HUES6 (cell line): ENCODE measurements around the gene GLS.

Source experiments
- H3K27ac ChIP-seq: 2 replicates; pipeline ENCODE4 v1.7.0; 2013; ENCODE audit warnings: low read depth, mild to moderate bottlenecking, low read length, inconsistent platforms
- H3K27me3 ChIP-seq: 2 replicates; pipeline ENCODE4 v1.6.1; 2013; ENCODE audit warnings: low read length; ENCODE audit not compliant: control insufficient read depth, insufficient read depth
- H3K36me3 ChIP-seq: 2 replicates; pipeline ENCODE4 v1.6.1; 2013; ENCODE audit warnings: low read length; ENCODE audit not compliant: control insufficient read depth, insufficient read depth
- H3K4me1 ChIP-seq: 2 replicates; pipeline ENCODE4 v1.6.1; 2013; ENCODE audit warnings: low read length; ENCODE audit not compliant: control insufficient read depth, insufficient read depth
- H3K4me3 ChIP-seq: 2 replicates; pipeline ENCODE4 v1.5.1; 2013; ENCODE audit warnings: low read depth, low read length
- H3K9ac ChIP-seq: one replicate; pipeline ENCODE4 v1.6.1; 2013; ENCODE audit warnings: mild to moderate bottlenecking, low read length
- H3K9me3 ChIP-seq: 2 replicates; pipeline ENCODE4 v1.6.1; 2013; ENCODE audit warnings: low read depth, low read length; ENCODE audit not compliant: control insufficient read depth, insufficient read depth

Gene GLS

DNA sequence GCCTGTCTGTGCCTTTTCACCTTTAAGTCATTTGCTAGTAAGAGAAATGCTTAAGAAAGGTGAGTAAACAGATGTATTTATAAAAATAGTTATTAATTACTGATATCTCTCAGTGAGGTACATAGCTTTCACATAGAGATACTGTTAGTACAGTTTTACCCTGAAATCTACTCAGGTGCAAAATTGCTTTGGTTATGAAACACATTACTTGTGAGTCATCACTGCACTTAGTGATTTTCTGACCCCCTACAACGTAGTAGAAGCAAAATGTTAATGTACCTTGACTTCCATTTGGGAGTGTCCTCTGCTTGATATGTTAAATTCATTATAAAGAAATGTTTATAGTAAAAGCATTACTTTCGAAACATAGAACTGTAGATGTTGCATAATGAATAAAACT, 6.5 kb downstream of the GLS start:
- Histone ChIP-seq H3K27me3 (no peaks in the 10 kb centered on the region), H3K36me3 (peaks cover 18% of the 10 kb centered on the region), H3K4me1 (peaks cover 42% of the 10 kb centered on the region), H3K27ac (no peak overlapping the region), H3K9ac (no peak overlapping the region), H3K9me3 (no peaks in the 10 kb centered on the region), H3K4me3 (no peak overlapping the region)

DNA sequence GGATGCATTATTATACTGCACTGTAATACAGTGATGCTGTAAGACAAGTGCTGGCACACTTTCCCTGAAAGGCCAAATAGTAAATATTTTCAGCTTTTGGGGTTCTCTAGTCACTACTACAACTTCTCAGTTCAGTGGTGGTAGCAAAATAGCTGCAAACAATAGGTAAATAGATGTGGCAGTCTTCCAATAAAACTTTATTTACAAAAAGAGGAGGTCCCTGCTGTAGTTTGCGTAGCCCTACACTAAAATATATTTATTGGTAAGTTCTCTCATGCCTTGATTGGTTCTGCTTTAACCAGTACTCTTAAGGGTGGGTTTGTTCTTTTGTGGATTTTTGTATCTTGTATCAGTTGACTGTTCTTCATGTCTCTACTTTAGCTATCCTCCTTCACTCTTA, 7.8 kb downstream of the GLS start:
- Histone ChIP-seq H3K9me3 (no peaks in the 10 kb centered on the region), H3K27ac (no peak overlapping the region)

DNA sequence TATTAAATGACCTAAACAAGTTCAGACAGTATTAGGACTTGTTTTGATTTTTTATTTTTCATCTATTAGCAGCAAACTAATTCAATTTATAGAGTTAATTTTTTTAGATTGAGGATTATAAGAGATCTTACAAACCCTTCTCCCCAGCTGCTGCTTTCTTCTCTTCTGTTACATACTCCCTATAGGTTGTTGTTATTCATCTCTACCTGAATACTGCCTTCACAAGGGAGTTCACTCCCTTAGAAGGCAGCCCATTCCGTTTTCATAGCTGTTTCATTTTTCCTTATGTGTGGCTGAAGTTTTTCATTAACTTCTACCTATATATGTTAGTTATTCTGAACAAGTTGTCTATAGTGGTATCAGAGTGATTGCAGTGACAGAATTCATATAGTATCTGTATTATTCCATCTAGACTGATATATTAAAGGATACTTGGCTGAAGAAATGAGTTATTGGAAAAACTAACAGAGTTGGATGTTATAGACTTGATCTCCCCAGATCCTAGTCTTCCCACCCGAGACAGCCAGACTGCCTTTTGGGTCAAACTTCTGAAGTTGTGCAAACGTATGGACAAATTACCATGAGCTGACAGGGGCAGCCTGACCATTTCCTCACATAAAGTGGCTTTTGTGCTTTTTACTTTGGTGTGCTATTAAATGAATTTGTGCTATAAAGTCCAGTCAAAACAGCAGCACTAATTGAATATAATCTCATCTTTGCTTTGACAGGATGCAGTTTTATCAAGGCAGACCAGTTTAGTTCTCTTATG, 8.7 kb downstream of the GLS start:
- Histone ChIP-seq H3K36me3 (peaks cover 15% of the 10 kb centered on the region), H3K27ac (no peak overlapping the region)

More for the DNA sequence above, 7.8 kb downstream of the GLS start:
- Histone ChIP-seq H3K27me3 (no peaks in the 10 kb centered on the region), H3K4me1 (peaks cover 40% of the 10 kb centered on the region), H3K4me3 (no peak overlapping the region), H3K36me3 (peaks cover 18% of the 10 kb centered on the region), H3K9ac (no peak overlapping the region)

DNA sequence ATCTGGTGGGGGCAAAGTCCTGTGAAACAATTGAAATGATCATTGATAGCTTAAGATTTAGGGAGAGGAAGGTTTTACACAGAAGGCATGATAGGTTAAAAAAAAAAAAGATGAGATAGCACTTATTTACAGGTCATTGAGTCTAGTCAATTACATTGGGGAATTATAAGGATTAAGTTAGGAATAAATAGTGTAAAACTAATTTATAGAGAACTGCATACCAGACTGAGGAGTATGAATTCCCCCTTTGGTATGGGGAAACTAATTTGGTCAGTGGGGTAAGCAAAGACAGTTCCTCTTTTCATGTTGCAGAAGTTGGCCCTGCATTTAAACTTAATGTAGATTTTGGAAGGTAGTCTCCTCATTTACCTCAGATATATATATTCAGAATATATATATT, 10.8 kb downstream of the GLS start:
- H3K4me1 ChIP-seq = peaks cover 37% of the 10 kb centered on the region
- H3K36me3 ChIP-seq = peaks cover 28% of the 10 kb centered on the region
- H3K27ac ChIP-seq = no peak overlapping the region

More for the DNA sequence above, 8.7 kb downstream of the GLS start:
- Histone ChIP-seq H3K4me3 (no peak overlapping the region), H3K9ac (no peak overlapping the region), H3K27me3 (no peaks in the 10 kb centered on the region), H3K9me3 (no peaks in the 10 kb centered on the region), H3K4me1 (peaks cover 32% of the 10 kb centered on the region)

DNA sequence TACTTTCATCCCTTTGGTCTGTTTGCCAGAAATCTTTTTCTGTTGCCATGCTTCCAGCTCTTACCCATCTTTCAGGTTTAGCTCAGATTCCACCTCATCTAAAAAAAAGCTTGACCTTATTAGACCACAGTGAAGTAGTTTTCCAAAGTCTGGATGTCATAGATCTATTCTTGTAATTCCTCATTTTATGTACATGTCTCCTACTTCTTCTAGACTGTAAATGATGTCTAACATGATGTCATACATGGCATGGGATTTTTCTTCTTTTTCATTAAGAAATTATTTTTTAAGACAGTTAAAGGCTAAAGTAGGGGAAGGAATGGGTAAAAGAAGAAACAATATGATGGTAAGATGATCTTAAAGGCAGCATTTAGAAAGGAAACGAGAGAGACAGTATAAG, 11.3 kb downstream of the GLS start:
- H3K36me3 ChIP-seq = peaks cover 33% of the 10 kb centered on the region
- H3K9me3 ChIP-seq = no peaks in the 10 kb centered on the region
- no peaks in the 10 kb centered on the region for H3K27me3 ChIP-seq
- H3K4me3 ChIP-seq = no peak overlapping the region
- no peak overlapping the region for H3K9ac ChIP-seq
- no peak overlapping the region for H3K27ac ChIP-seq
- H3K4me1 ChIP-seq = peaks cover 37% of the 10 kb centered on the region

More for the DNA sequence above, 10.8 kb downstream of the GLS start:
- Histone ChIP-seq H3K9me3 (no peaks in the 10 kb centered on the region), H3K27me3 (no peaks in the 10 kb centered on the region), H3K9ac (no peak overlapping the region), H3K4me3 (no peak overlapping the region)

DNA sequence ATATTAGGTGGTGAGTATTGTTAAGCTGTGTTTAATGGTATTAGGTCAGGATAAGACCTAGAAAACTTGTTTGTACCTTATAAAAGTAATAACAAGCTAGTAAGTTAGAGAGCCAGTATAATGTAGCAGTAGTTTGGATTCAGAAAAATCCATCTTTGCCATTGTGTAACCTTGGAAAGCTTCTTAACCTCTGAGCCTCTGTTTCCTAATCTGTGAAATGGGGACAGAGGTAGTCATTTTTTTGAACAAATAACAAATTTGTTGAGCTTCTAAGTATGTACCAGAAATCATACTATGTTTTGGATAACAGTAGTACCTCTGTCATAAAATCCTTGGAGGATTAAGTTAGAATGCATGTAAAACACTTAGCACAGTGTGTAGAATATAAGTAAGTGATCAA, 12.5 kb downstream of the GLS start:
- no peak overlapping the region for H3K9ac ChIP-seq
- H3K36me3 ChIP-seq = peaks cover 40% of the 10 kb centered on the region
- H3K4me1 ChIP-seq = peaks cover 25% of the 10 kb centered on the region
- no peak overlapping the region for H3K4me3 ChIP-seq
- H3K27me3 ChIP-seq = no peaks in the 10 kb centered on the region
- H3K27ac ChIP-seq = no peak overlapping the region
- H3K9me3 ChIP-seq = no peaks in the 10 kb centered on the region

DNA sequence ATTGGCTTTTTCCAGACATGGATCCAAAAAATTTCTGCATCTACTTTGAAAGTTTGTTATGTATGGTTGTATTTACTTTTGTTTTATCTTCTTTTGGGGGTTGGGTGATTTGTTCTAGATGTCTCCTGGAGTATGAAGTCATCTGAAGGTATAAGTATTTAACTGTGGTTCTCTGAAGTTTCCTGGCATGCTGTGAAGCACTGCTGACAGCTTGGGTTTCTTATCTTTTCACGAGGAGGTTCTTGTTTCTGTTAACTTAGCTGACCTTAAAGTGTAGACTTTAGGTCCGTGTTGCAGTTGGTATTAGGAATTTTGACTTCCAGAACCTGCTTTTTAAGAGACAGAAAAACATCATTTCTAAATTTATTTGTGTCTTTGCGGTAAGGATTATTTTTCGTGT, 15.9 kb downstream of the GLS start:
- Histone ChIP-seq H3K36me3 (peaks cover 45% of the 10 kb centered on the region), H3K9ac (no peak overlapping the region), H3K4me1 (peaks cover 5% of the 10 kb centered on the region; the same call in 1 of the 2 replicates), H3K27me3 (no peaks in the 10 kb centered on the region), H3K9me3 (no peaks in the 10 kb centered on the region), H3K4me3 (no peak overlapping the region), H3K27ac (peak overlapping the region; percentile 55; the same call in 1 of the 2 replicates)

DNA sequence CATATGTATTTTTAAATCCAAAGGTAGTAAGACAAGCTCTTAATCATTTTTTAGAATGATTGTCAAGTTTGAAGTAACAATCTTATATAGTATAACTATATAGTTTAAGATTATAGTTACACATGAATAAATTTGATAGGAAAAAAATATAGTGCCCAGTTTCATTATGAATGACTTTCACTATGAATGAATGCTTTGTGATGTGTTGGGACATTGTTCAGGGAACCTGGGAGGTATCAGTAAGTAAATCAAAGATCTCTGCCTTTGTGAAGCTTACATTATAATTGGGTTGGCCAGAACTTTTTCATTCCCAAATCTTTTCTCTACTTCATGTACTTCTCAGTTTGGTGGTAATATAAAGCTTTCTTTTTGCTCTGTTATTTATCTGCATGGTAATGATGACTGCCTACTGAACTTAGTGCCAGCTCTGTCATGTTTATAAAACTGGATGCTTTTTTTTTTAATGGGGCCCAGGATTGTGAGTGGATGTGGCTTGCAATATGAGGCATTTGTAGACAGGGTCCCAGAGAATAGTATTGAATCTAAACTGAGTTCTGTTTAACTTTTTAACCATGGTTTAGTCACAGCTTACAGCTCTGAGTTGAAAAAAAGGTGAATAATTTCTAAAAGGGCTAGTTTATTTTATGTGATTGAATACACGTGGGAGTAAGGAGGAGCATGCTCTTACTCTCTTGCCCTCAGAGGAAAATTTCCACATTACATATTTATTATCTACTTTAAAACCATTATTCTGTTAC, 23.3 kb downstream of the GLS start:
- no peak overlapping the region for H3K27ac ChIP-seq
- H3K9me3 ChIP-seq = no peaks in the 10 kb centered on the region
- no peaks in the 10 kb centered on the region for H3K27me3 ChIP-seq
- H3K9ac ChIP-seq = no peak overlapping the region
- peaks cover 77% of the 10 kb centered on the region for H3K36me3 ChIP-seq
- 0 out of 2 replicates have a peak, but pooled peaks cover 2% of the 10 kb centered on the region for H3K4me1 ChIP-seq
- no peak overlapping the region for H3K4me3 ChIP-seq

DNA sequence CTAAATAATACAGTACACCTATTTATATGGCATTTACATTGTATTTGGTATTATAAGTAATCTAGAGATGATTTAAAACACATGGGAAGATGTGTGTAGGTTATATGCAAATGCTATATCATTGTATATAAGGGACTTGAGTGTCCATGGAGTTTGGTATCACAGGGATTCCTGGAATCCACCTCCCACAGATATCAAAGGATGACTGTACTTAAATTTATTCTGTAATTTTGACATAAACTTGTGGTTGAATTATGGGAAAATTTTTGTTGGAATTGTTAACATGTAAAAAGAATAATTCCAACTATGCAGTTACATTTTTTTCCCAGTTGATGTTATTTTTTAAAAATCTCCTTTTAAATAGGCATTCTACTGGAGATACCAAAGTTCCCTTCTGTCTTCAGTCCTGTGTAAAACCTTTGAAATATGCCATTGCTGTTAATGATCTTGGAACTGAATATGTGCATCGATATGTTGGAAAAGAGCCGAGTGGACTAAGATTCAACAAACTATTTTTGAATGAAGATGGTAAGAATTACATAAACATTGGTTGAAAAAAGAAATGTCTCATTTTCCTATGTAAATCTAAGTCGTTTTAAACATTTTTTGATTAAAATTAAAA, 24.1 kb downstream of the GLS start:
- Histone ChIP-seq H3K27ac (no peak overlapping the region), H3K27me3 (no peaks in the 10 kb centered on the region), H3K9me3 (no peaks in the 10 kb centered on the region), H3K36me3 (peaks cover 84% of the 10 kb centered on the region), H3K4me3 (no peak overlapping the region), H3K4me1 (0 out of 2 replicates have a peak, but pooled peaks cover 2% of the 10 kb centered on the region), H3K9ac (no peak overlapping the region)

DNA sequence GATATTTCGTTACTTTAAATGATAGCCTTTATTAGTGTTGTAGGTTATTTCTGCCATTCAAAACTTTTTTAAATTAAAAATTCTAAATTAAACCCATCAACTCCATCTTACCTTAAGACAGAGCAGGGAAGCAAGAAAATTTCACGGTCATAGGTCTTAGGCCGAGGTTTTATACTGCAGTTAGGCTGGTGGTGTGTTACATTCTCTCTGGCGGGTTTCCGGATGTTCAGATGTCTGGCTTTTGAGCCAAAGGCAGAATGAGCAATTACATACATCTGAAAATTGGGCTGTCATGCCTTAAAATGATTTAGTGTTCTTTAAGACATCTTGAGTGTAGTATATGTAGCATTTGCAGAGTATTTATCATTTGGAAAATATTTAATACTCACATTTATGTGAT, 27.9 kb downstream of the GLS start:
- no peak overlapping the region for H3K27ac ChIP-seq
- H3K4me1 ChIP-seq = no peaks in the 10 kb centered on the region
- H3K27me3 ChIP-seq = no peaks in the 10 kb centered on the region
- H3K36me3 ChIP-seq = peaks cover 79% of the 10 kb centered on the region
- H3K4me3 ChIP-seq = no peak overlapping the region
- H3K9ac ChIP-seq = no peak overlapping the region
- H3K9me3 ChIP-seq = no peaks in the 10 kb centered on the region

DNA sequence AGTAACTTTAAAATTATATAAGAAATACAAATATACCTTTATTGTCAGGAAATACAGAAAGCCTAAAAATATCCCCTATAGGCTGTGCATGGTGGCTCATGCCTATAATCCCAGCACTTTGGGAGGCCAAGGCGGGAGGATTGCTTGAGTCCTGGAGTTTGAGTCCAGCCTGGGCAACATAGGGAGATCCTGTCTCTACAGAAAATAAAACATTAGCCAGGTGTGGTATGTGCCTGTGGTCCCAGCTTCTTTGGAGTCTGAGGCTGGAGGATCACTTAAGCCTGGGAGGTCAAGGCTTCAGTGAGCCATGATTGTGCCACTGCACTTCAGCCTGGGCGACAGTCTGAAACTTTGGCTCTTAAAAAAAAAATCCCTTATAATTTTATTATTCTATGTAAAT, 29.1 kb downstream of the GLS start:
- Histone ChIP-seq H3K36me3 (peaks cover 79% of the 10 kb centered on the region), H3K9ac (no peak overlapping the region), H3K27ac (no peak overlapping the region)

More for the DNA sequence above, 29.1 kb downstream of the GLS start:
- no peaks in the 10 kb centered on the region for H3K4me1 ChIP-seq
- no peaks in the 10 kb centered on the region for H3K27me3 ChIP-seq
- H3K4me3 ChIP-seq = no peak overlapping the region
- no peaks in the 10 kb centered on the region for H3K9me3 ChIP-seq
